Loucy (cell line): ENCODE results near the gene BOC.

Experiments
- H2AFZ ChIP-seq: fragments of 200-600 bp; sonication (generic); 2 replicates; pipeline ENCODE4 v1.6.0; 2016; ENCODE audit warnings: antibody characterized with exemption, mild to moderate bottlenecking, low read length, moderate library complexity
- H3F3A ChIP-seq: fragments of 200-600 bp; 2 replicates; pipeline ENCODE4 v1.6.0; 2016; ENCODE audit warnings: antibody characterized with exemption, low read depth, mild to moderate bottlenecking
- H3K27me3 ChIP-seq: fragments of 200-600 bp; sonication (generic); 2 replicates; pipeline ENCODE4 v1.6.1; 2014; ENCODE audit warnings: low read length, mild to moderate bottlenecking; ENCODE audit not compliant: insufficient read depth, poor library complexity, severe bottlenecking
- H3K36me3 ChIP-seq: fragments of 200-600 bp; sonication (generic); 2 replicates; pipeline ENCODE4 v1.6.1; 2016; ENCODE audit warnings: low read length; ENCODE audit not compliant: insufficient read depth
- H3K4me1 ChIP-seq: fragments of 200-600 bp; sonication (generic); 2 replicates; pipeline ENCODE4 v1.5.1; 2014; ENCODE audit warnings: low read length, mild to moderate bottlenecking; ENCODE audit not compliant: insufficient read depth, poor library complexity, severe bottlenecking
- H3K4me2 ChIP-seq: fragments of 200-600 bp; sonication (generic); 2 replicates; pipeline ENCODE4 v1.6.0; 2014; ENCODE audit warnings: antibody characterized with exemption, low read length, low read depth, mild to moderate bottlenecking; ENCODE audit not compliant: poor library complexity, severe bottlenecking
- H3K4me3 ChIP-seq: fragments of 200-600 bp; sonication (generic); 2 replicates; pipeline ENCODE4 v1.5.1; 2014; ENCODE audit warnings: low read length, mild to moderate bottlenecking, mixed read lengths; ENCODE audit not compliant: poor library complexity, severe bottlenecking
- H3K79me2 ChIP-seq: fragments of 200-600 bp; sonication (generic); 2 replicates; pipeline ENCODE4 v1.6.1; 2014; ENCODE audit warnings: low read length; ENCODE audit not compliant: insufficient read depth
- H3K9ac ChIP-seq: fragments of 200-600 bp; sonication (generic); 2 replicates; pipeline ENCODE4 v1.6.0; 2014; ENCODE audit warnings: mild to moderate bottlenecking, low read depth, low read length, moderate library complexity; ENCODE audit not compliant: poor library complexity, severe bottlenecking
- H3K9me2 ChIP-seq: fragments of 200-600 bp; sonication (generic); replicated peaks from 2 replicates; pipeline ENCODE4 v1.6.1; 2016; ENCODE audit warnings: low read depth, low read length, mixed read lengths
- H3K9me3 ChIP-seq: fragments of 200-600 bp; sonication (generic); 2 replicates; pipeline ENCODE4 v1.6.1; 2014; ENCODE audit warnings: mild to moderate bottlenecking, antibody characterized with exemption, low read length, low read depth; ENCODE audit not compliant: insufficient read depth
- H4K20me1 ChIP-seq: fragments of 200-600 bp; sonication (generic); 2 replicates; pipeline ENCODE4 v1.6.0; 2014; ENCODE audit warnings: antibody characterized with exemption, low read length, mild to moderate bottlenecking; ENCODE audit not compliant: insufficient read depth, poor library complexity, severe bottlenecking
- EZH2phosphoT487 ChIP-seq: fragments of 200-600 bp; IDR thresholded peaks from 2 replicates; pipeline ENCODE4 v1.6.1; 2018; ENCODE audit warnings: antibody characterized with exemption, mild to moderate bottlenecking, moderate library complexity, borderline replicate concordance
- TF ChIP-seq, protein P1 (sequence below): fragments of 200-600 bp; sonication (generic); conservative IDR thresholded peaks from 2 replicates; pipeline ENCODE4 v1.5.1; 2014; ENCODE audit warnings: mild to moderate bottlenecking, antibody characterized with exemption, low read length

The BOC gene

DNA sequence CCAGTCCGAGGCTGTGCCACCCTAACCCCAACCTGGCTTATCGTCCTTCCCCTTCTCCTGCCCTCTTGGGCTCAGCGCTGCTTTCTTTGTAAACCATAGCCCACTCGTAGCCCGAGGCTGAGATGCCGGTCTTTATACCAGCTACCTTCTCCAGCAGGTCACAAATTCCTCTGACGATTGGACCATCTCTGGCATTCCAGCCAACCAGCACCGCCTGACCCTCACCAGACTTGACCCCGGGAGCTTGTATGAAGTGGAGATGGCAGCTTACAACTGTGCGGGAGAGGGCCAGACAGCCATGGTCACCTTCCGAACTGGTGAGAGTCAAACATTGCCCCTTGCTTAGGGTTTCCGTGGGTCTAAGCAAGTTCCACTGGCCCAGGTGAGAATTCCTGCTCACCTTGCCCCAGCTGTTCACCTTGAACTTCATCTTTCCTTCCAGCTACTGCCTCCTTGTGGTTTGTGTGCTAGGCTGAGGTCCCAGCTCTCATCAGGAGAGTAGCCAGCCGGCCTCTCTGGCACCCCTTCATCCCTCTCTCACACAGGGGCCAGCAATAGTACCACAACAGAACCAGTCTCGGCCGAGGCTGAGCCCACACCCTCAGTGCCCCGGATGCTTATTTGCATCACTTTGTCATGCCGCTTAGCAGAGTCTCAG lies 66.7 kb downstream of the BOC start:
- Histone ChIP-seq H3K4me3 (no peak overlapping the region), H3F3A (no peaks in the 10 kb centered on the region), H3K79me2 (no peaks in the 10 kb centered on the region), H3K9ac (no peak overlapping the region), H3K4me2 (no peak overlapping the region), H3K4me1 (no peaks in the 10 kb centered on the region), H3K9me2 (no peaks in the 10 kb centered on the region), H4K20me1 (no peaks in the 10 kb centered on the region), H3K36me3 (no peaks in the 10 kb centered on the region), H3K9me3 (no peaks in the 10 kb centered on the region), H3K27me3 (no peaks in the 10 kb centered on the region), H2AFZ (no peak overlapping the region)
- TF ChIP-seq, protein P1, sequence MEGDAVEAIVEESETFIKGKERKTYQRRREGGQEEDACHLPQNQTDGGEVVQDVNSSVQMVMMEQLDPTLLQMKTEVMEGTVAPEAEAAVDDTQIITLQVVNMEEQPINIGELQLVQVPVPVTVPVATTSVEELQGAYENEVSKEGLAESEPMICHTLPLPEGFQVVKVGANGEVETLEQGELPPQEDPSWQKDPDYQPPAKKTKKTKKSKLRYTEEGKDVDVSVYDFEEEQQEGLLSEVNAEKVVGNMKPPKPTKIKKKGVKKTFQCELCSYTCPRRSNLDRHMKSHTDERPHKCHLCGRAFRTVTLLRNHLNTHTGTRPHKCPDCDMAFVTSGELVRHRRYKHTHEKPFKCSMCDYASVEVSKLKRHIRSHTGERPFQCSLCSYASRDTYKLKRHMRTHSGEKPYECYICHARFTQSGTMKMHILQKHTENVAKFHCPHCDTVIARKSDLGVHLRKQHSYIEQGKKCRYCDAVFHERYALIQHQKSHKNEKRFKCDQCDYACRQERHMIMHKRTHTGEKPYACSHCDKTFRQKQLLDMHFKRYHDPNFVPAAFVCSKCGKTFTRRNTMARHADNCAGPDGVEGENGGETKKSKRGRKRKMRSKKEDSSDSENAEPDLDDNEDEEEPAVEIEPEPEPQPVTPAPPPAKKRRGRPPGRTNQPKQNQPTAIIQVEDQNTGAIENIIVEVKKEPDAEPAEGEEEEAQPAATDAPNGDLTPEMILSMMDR, result peak; percentile 24; the same call in 1 of the 2 replicates
- no peak for TF ChIP-seq EZH2phosphoT487

DNA sequence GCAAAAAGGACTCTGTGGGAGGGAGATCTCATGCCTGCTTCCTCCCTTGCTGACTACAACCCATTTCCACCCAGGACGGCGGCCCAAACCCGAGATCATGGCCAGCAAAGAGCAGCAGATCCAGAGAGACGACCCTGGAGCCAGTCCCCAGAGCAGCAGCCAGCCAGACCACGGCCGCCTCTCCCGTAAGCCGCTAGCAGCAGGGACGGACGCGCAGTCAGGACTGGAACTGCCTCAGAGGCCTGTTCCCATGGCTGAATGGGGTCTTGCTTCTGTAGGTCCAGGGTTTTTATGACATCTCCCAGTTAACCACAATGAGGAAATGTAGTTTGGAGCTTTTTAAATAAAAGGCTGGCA lies 67.2 kb downstream of the BOC start:
- Histone ChIP-seq H3K27me3 (no peaks in the 10 kb centered on the region), H3K79me2 (no peaks in the 10 kb centered on the region), H3F3A (no peaks in the 10 kb centered on the region), H4K20me1 (no peaks in the 10 kb centered on the region), H3K4me1 (no peaks in the 10 kb centered on the region), H3K9me3 (no peaks in the 10 kb centered on the region), H3K4me3 (no peak overlapping the region), H3K36me3 (no peaks in the 10 kb centered on the region), H3K4me2 (no peak overlapping the region), H3K9me2 (no peaks in the 10 kb centered on the region), H2AFZ (no peak overlapping the region), H3K9ac (no peak overlapping the region)
- no peak for TF ChIP-seq EZH2phosphoT487
- TF ChIP-seq, protein P1, result no peak

DNA sequence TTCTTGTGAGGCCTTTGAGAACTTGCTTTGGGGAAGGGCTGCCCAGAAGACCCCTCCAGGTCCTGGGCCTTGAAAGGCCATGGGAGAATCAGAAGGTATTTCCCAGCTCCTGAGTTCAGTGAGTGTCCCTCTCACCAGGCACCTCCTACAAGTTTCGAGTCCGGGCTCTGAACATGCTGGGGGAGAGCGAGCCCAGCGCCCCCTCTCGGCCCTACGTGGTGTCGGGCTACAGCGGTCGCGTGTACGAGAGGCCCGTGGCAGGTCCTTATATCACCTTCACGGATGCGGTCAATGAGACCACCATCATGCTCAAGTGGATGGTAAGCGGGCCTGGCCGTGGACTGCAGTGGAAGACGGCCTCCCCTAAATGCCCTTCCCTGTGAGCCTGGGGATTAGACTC lies 68.3 kb downstream of the BOC start:
- TF ChIP-seq, protein P1, result no peak
- TF ChIP-seq EZH2phosphoT487, result no peak
- Histone ChIP-seq H3K9me2 (no peaks in the 10 kb centered on the region), H3K27me3 (no peaks in the 10 kb centered on the region), H2AFZ (no peak overlapping the region), H3K4me2 (no peak overlapping the region), H4K20me1 (no peaks in the 10 kb centered on the region), H3K9ac (no peak overlapping the region), H3K36me3 (no peaks in the 10 kb centered on the region), H3F3A (no peaks in the 10 kb centered on the region), H3K9me3 (no peaks in the 10 kb centered on the region), H3K4me1 (no peaks in the 10 kb centered on the region), H3K79me2 (no peaks in the 10 kb centered on the region), H3K4me3 (no peak overlapping the region)
